Renal cortical epithelial cell (primary cell): ENCODE measurements around the gene CHTF18. TPM values are rescaled to one million over a fixed set of nuclear protein-coding genes. Genes with fewer than 3 reads are reported as not detected.

Experiments
- DNase-seq: peaks from one replicate; pipeline ENCODE4 v3.0.0-alpha.2; 2011; ENCODE audit warnings: low read depth
- total RNA-seq: library from RNA; depleted of rRNA; stranded (reverse); fragments of >200 nt; gene quantifications from 2 replicates; pipeline ENCODE4 v1.2.3, GENCODE V29; 2014

CHTF18 gene
- total RNA-seq, 1 donor from 2014 or later = 4.2 TPM

GRCh38 chr16:793414-793813, 5.0 kb downstream of the CHTF18 start:
- no peak for DNase-seq

- DNase-seq = no peak
Measured at GRCh38 chr16:794091-794822, 5.8 kb downstream of the CHTF18 start.

GRCh38 chr16:794853-795466, 6.5 kb downstream of the CHTF18 start:
- DNase-seq = no peak

- no peak for DNase-seq
Measured at GRCh38 chr16:795580-796229, 7.3 kb downstream of the CHTF18 start.

GRCh38 chr16:796296-797119, 8.1 kb downstream of the CHTF18 start:
- no peak for DNase-seq

- DNase-seq = no peak
Measured at GRCh38 chr16:797120-797420, 8.7 kb downstream of the CHTF18 start.

GRCh38 chr16:797686-798085, 9.3 kb downstream of the CHTF18 start:
- no peak for DNase-seq

- DNase-seq = no peak
Measured at GRCh38 chr16:798666-799065, 10.2 kb downstream of the CHTF18 start.

GRCh38 chr16:799111-799947, 10.9 kb downstream of the CHTF18 start:
- no peak for DNase-seq

- no peak for DNase-seq
Measured at GRCh38 chr16:799948-800833, 11.8 kb downstream of the CHTF18 start, which contains the start of gene GNG13. Gene GNG13 (minus strand): TSS chr16:800734. CDS start chr16:799077, 1,657 bp downstream.

- no peak for DNase-seq
Measured at GRCh38 chr16:800834-801511, 12.6 kb downstream of the CHTF18 start.

GRCh38 chr16:801584-802363, 13.4 kb downstream of the CHTF18 start:
- no peak for DNase-seq

GRCh38 chr16:802461-802860, 14.0 kb downstream of the CHTF18 start:
- DNase-seq = no peak

GRCh38 chr16:802914-803753, 14.7 kb downstream of the CHTF18 start:
- DNase-seq = no peak

GRCh38 chr16:803754-804080, 15.3 kb downstream of the CHTF18 start:
- no peak for DNase-seq

GRCh38 chr16:804193-805048, 16.0 kb downstream of the CHTF18 start:
- DNase-seq = no peak

GRCh38 chr16:805474-805873, 17.1 kb downstream of the CHTF18 start:
- DNase-seq = no peak
